Left ventricle myocardium inferior (tissue), 1 donor: ENCODE measurements around the gene GBA3. TPM values are rescaled to one million over a fixed set of nuclear protein-coding genes. Genes with fewer than 3 reads are reported as not detected.

Experiments used
- DNase-seq: peaks from one replicate; pipeline ENCODE4 v3.0.0-alpha.2; 2020
- H3K27ac ChIP-seq: fragments of 200-600 bp; replicated peaks from 2 replicates; pipeline ENCODE4 v1.8.0; 2021
- H3K27me3 ChIP-seq: fragments of 200-600 bp; 2 replicates; pipeline ENCODE4 v1.8.0; 2021; ENCODE audit warnings: low read depth
- H3K36me3 ChIP-seq: fragments of 200-600 bp; 2 replicates; pipeline ENCODE4 v1.8.0; 2021
- H3K4me1 ChIP-seq: fragments of 200-600 bp; 2 replicates; pipeline ENCODE4 v1.8.0; 2021
- H3K4me3 ChIP-seq: fragments of 200-600 bp; 2 replicates; pipeline ENCODE4 v1.8.0; 2021; ENCODE audit warnings: mild to moderate bottlenecking, moderate library complexity
- H3K9me3 ChIP-seq: fragments of 200-600 bp; replicated peaks from 2 replicates; pipeline ENCODE4 v1.8.0; 2021
- CTCF ChIP-seq: fragments of 200-600 bp; IDR thresholded peaks from 2 replicates; pipeline ENCODE4 v1.8.0; 2021; ENCODE audit warnings: antibody characterized with exemption, mild to moderate bottlenecking, borderline replicate concordance
- intact Hi-C: fragments of 100-400 bp; cut with micrococcal nuclease; formaldehyde crosslinking; loops from one replicate; pipeline ENCODE4 v1.11.0; 2022
- total RNA-seq: library from RNA; stranded (reverse); fragmentation: NEBNext Ultra II Directional; extraction: Animal tissue kit (Norgen Biotek cat#: 25700); gene quantifications from one replicate; pipeline ENCODE4 v1.2.1, GENCODE V29; 2021
- donor health status: DM: no; HTN: yes; CAD: no; lungs with severe emphysema.

Gene GBA3
- total RNA-seq, 1 donor from 2014 or later = not detected

- Histone ChIP-seq H3K27me3 (no peaks in the 10 kb centered on the region), H3K27ac (peak overlapping the region; percentile 41)
- intact Hi-C loops = no loop called here
Measured at GRCh38 chr4:22678940-22679854, 13.5 kb upstream of the GBA3 start.

DNA sequence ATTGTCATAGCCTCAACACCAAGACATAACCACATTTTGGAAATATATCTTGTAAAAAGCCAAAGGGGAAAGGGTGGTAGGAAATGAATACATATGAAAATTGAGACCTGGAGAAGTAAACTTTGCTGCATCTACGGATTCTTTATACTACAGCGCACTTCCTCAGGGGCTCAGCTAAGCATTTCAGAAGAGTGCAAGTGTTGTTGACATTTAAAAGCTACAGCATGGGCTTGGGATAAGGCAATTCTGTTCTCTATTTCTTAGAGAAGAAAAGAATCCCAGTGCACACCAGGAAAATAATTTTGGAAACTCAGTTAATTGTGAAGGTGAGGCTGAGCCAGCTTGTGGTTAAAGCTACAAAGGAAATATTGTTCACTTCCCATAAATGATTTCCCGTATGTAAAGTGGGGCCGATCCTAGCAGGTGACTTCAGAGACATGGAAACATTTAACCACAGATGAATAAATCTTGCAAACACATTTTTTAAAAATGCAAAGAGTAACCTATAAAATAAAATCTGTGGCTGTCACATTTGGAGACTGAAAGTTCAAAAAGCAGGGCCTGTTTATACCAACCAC is 12.6 kb upstream of the GBA3 start:
- Histone ChIP-seq H3K9me3 (no peaks in the 10 kb centered on the region), H3K4me1 (no peaks in the 10 kb centered on the region), H3K27ac (no peak overlapping the region), H3K4me3 (no peak overlapping the region), H3K27me3 (no peaks in the 10 kb centered on the region), H3K36me3 (no peaks in the 10 kb centered on the region)
- intact Hi-C loops = no loop called here
- DNase-seq = no peak
- no peak for TF ChIP-seq CTCF

More at GRCh38 chr4:22678940-22679854, 13.5 kb upstream of the GBA3 start:
- H3K4me3 ChIP-seq = no peak overlapping the region
- no peak for TF ChIP-seq CTCF
- DNase-seq = no peak
- no peaks in the 10 kb centered on the region for H3K9me3 ChIP-seq
- no peaks in the 10 kb centered on the region for H3K4me1 ChIP-seq
- H3K36me3 ChIP-seq = no peaks in the 10 kb centered on the region

DNA sequence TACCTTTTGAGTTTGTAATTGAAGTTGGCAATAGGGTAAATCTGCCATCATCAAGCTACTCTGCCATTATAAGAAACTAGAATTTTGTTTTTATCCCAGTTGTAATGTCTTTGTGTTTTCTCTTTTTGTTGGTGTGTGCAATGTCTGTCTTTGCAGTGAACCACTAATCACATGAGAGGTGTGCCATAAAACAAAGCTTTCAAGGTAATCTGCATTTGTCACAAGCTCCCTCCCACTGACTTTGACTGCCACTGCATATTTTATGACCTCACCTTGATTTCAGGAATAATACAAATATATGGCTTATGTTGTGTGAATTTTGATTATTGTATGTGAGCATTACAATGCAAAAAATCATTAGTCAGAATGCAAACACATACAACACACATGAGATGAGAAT is 9.0 kb upstream of the GBA3 start:
- no peaks in the 10 kb centered on the region for H3K27me3 ChIP-seq
- DNase-seq = no peak
- H3K27ac ChIP-seq = no peak overlapping the region
- no peaks in the 10 kb centered on the region for H3K4me1 ChIP-seq
- H3K9me3 ChIP-seq = no peaks in the 10 kb centered on the region
- intact Hi-C loops = no loop called here
- no peak overlapping the region for H3K4me3 ChIP-seq
- H3K36me3 ChIP-seq = no peaks in the 10 kb centered on the region
- TF ChIP-seq CTCF = no peak

GRCh38 chr4:22686141-22686540 is 6.6 kb upstream of the GBA3 start:
- no peaks in the 10 kb centered on the region for H3K36me3 ChIP-seq
- no peak for TF ChIP-seq CTCF
- H3K4me1 ChIP-seq = no peaks in the 10 kb centered on the region
- no peak for DNase-seq
- no peak overlapping the region for H3K27ac ChIP-seq
- H3K27me3 ChIP-seq = no peaks in the 10 kb centered on the region
- no peaks in the 10 kb centered on the region for H3K9me3 ChIP-seq
- intact Hi-C loops = loop anchor here (5.0 kb wide), 1 partner anchor 274 kb away; no protein-coding TSS in a partner anchor
- H3K4me3 ChIP-seq = no peak overlapping the region

DNA sequence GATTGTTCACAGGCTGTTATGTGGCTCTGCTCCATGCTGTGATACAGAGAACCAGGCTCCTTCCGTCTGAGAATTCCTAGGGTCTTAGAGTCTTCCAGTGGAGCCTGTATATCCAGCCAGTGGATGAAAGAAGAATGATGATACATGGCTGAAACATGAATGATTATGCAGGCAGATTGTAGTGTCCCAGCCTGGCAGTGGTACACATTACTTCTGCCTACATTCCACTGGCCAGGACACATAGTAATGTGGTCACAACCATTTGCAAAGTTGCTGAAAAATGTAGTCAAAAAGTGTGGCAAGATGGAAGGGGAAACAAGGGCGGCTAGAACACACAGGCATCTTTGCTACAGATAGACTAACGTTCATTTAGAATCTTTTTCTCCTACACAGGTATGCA is 4.5 kb upstream of the GBA3 start:
- H3K4me3 ChIP-seq = no peak overlapping the region
- intact Hi-C loops = loop anchor here (5.0 kb wide), 1 partner anchor 276 kb away; no protein-coding TSS in a partner anchor
- no peaks in the 10 kb centered on the region for H3K9me3 ChIP-seq
- no peak for TF ChIP-seq CTCF
- H3K4me1 ChIP-seq = no peaks in the 10 kb centered on the region
- H3K27me3 ChIP-seq = peaks cover 10% of the 10 kb centered on the region
- DNase-seq = no peak
- H3K27ac ChIP-seq = no peak overlapping the region
- H3K36me3 ChIP-seq = no peaks in the 10 kb centered on the region
